ENCODE results near the gene SASH1. TPM values are rescaled to one million over a fixed set of nuclear protein-coding genes. Genes with fewer than 3 reads are reported as not detected.
"Not testable (repeated sequence)": the region's sequence is repeated elsewhere in the genome, so short reads cannot be mapped to it uniquely, and the experiment has no call there.

The SASH1 gene
- total RNA-seq, 1 experiment from 2014 or later: 27.4 TPM

GRCh38 chr6:148389086-148389485 lies 46.4 kb downstream of the SASH1 start (continued):
- no peak for TF ChIP-seq FOXK1 (CRISPR knock-in tag; IDR thresholded peaks at IDR 0.05)
- TF ChIP-seq CREM (CRISPR knock-in tag; IDR thresholded peaks at IDR 0.05): no peak
- TF ChIP-seq FOXJ3 (CRISPR knock-in tag; IDR thresholded peaks at IDR 0.05; ENCODE audit: borderline replicate concordance): no peak
- no peak for TF ChIP-seq NFATC4 (CRISPR knock-in tag; IDR thresholded peaks at IDR 0.05)
- TF ChIP-seq, protein P1, sequence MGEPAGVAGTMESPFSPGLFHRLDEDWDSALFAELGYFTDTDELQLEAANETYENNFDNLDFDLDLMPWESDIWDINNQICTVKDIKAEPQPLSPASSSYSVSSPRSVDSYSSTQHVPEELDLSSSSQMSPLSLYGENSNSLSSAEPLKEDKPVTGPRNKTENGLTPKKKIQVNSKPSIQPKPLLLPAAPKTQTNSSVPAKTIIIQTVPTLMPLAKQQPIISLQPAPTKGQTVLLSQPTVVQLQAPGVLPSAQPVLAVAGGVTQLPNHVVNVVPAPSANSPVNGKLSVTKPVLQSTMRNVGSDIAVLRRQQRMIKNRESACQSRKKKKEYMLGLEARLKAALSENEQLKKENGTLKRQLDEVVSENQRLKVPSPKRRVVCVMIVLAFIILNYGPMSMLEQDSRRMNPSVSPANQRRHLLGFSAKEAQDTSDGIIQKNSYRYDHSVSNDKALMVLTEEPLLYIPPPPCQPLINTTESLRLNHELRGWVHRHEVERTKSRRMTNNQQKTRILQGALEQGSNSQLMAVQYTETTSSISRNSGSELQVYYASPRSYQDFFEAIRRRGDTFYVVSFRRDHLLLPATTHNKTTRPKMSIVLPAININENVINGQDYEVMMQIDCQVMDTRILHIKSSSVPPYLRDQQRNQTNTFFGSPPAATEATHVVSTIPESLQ (CRISPR knock-in tag; IDR thresholded peaks at IDR 0.05): no peak
- TF ChIP-seq, protein P2, sequence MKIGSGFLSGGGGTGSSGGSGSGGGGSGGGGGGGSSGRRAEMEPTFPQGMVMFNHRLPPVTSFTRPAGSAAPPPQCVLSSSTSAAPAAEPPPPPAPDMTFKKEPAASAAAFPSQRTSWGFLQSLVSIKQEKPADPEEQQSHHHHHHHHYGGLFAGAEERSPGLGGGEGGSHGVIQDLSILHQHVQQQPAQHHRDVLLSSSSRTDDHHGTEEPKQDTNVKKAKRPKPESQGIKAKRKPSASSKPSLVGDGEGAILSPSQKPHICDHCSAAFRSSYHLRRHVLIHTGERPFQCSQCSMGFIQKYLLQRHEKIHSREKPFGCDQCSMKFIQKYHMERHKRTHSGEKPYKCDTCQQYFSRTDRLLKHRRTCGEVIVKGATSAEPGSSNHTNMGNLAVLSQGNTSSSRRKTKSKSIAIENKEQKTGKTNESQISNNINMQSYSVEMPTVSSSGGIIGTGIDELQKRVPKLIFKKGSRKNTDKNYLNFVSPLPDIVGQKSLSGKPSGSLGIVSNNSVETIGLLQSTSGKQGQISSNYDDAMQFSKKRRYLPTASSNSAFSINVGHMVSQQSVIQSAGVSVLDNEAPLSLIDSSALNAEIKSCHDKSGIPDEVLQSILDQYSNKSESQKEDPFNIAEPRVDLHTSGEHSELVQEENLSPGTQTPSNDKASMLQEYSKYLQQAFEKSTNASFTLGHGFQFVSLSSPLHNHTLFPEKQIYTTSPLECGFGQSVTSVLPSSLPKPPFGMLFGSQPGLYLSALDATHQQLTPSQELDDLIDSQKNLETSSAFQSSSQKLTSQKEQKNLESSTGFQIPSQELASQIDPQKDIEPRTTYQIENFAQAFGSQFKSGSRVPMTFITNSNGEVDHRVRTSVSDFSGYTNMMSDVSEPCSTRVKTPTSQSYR (CRISPR knock-in tag; IDR thresholded peaks at IDR 0.05): no peak
- no peak for TF ChIP-seq ZNF416 (CRISPR knock-in tag; IDR thresholded peaks at IDR 0.05)

GRCh38 chr6:148389917-148390316 lies 47.3 kb downstream of the SASH1 start:
- Mint-ChIP-seq H3K4me3 (no peak overlapping the region), H3K4me1 (peaks cover 26% of the 10 kb centered on the region), H3K27me3 (ENCODE audit: low read depth) (no peaks in the 10 kb centered on the region), H3K36me3 (peaks cover 16% of the 10 kb centered on the region), H3K9me3 (no peaks in the 10 kb centered on the region), H3K27ac (peak overlapping the region; percentile 70; the same call in 1 of the 2 replicates)
- ATAC-seq (no peak), DNase-seq (ENCODE audit: low spot score) (no peak)
- TF ChIP-seq, protein P3, sequence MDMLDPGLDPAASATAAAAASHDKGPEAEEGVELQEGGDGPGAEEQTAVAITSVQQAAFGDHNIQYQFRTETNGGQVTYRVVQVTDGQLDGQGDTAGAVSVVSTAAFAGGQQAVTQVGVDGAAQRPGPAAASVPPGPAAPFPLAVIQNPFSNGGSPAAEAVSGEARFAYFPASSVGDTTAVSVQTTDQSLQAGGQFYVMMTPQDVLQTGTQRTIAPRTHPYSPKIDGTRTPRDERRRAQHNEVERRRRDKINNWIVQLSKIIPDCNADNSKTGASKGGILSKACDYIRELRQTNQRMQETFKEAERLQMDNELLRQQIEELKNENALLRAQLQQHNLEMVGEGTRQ (CRISPR knock-in tag; IDR thresholded peaks at IDR 0.05): no peak
- TF ChIP-seq CBFB (CRISPR knock-in tag; IDR thresholded peaks at IDR 0.05; ENCODE audit: low read depth): no peak
- TF ChIP-seq CREB1 (CRISPR knock-in tag; IDR thresholded peaks at IDR 0.05): no peak
- TF ChIP-seq TEAD4 (CRISPR knock-in tag; IDR thresholded peaks at IDR 0.05): no peak
- no peak for TF ChIP-seq NR3C1 (CRISPR knock-in tag; conservative IDR thresholded peaks at IDR 0.05; ENCODE audit: low read depth)
- TF ChIP-seq GRHL2 (CRISPR knock-in tag; IDR thresholded peaks at IDR 0.05; ENCODE audit: insufficient replicate concordance, severe bottlenecking): no peak
- TF ChIP-seq, protein P2 (CRISPR knock-in tag; IDR thresholded peaks at IDR 0.05): no peak
- TF ChIP-seq MYBL2 (CRISPR knock-in tag; IDR thresholded peaks at IDR 0.05): no peak
- no peak for TF ChIP-seq FOXP1 (CRISPR knock-in tag; IDR thresholded peaks at IDR 0.05; ENCODE audit: borderline replicate concordance)
- TF ChIP-seq SOX15 (CRISPR knock-in tag; IDR thresholded peaks at IDR 0.05): no peak
- POLR2A ChIA-PET: no interaction called here
- CTCF ChIA-PET: no interaction called here

DNA sequence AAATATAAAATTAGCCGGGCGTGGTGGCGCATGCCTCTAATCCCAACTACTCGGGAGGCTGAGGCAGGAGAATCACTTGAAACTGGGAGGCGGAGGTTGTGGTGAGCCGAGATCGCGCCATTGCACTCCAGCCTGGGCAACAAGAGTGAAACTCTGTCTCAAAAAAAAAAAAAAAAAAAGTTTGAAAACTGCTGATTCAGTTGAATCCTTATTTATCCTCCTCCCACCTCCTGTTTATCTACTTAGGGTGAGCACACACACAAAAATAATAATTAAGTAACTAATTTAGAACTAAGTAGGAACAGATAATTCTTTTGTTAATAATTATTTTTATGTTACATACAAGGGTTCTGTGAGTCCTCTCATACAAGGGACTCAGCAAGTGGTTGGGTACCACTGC lies 49.5 kb downstream of the SASH1 start:
- H3K27me3 Mint-ChIP-seq (ENCODE audit: low read depth); H3K4me3 Mint-ChIP-seq; DNase-seq (ENCODE audit: low spot score); H3K27ac Mint-ChIP-seq; CTCF ChIA-PET; H3K9me3 Mint-ChIP-seq; POLR2A ChIA-PET; ATAC-seq: not testable (repeated sequence)
- Mint-ChIP-seq H3K36me3 (peaks cover 16% of the 10 kb centered on the region), H3K4me1 (peaks cover 12% of the 10 kb centered on the region)

All from WTC11 (cell line).